Fibroblast of skin of scalp (primary cell): ENCODE measurements around the gene HS6ST1.

Experiments used
- DNase-seq: peaks from one replicate; pipeline ENCODE4 v3.0.0-alpha.2; 2013

Gene HS6ST1

DNA sequence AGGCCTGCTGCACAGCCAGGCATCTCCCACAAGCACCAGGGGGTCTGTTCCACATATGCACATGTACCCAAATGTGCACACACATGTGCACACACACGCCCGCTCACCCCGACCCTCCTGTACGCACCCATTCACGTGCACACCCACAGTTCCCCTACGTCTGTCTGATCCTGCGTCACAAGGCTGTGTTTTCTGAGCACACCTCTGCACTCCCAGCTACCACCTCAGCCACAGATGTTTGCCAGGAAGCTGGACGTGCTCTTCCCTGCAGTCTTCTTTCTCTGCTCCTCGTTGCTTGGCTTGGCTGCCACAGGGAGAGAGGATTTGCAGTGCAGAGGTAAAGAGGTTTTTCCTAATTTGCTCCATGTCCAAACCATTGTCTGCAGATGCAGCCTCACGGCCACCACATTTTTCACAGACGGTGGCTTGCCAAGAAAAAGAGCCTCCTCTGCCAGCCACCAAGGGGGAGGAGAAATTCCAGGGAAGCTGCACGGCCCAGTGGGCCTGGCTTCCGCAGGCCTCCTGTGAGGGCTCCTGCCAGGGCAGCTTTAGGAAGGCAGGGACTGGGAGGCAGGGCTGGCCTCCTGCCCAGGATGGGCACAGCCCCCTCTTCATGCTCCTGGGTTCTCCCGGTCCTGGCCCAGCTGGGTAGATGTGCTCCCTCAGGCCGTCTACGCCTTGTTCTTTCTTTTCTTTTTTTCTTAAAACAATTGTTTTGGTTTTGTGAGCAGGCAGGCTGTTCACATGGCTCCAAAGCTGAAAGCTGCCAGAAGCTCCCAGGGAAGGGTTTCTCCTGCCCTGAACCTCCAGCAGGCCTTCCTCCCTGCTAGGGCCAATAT is 29.3 kb upstream of the HS6ST1 start:
- peak; percentile 91 for DNase-seq

GRCh38 chr2:128347171-128347558 is 28.5 kb upstream of the HS6ST1 start:
- no peak for DNase-seq

- DNase-seq = no peak
Measured at GRCh38 chr2:128346291-128347170, 27.9 kb upstream of the HS6ST1 start.

DNA sequence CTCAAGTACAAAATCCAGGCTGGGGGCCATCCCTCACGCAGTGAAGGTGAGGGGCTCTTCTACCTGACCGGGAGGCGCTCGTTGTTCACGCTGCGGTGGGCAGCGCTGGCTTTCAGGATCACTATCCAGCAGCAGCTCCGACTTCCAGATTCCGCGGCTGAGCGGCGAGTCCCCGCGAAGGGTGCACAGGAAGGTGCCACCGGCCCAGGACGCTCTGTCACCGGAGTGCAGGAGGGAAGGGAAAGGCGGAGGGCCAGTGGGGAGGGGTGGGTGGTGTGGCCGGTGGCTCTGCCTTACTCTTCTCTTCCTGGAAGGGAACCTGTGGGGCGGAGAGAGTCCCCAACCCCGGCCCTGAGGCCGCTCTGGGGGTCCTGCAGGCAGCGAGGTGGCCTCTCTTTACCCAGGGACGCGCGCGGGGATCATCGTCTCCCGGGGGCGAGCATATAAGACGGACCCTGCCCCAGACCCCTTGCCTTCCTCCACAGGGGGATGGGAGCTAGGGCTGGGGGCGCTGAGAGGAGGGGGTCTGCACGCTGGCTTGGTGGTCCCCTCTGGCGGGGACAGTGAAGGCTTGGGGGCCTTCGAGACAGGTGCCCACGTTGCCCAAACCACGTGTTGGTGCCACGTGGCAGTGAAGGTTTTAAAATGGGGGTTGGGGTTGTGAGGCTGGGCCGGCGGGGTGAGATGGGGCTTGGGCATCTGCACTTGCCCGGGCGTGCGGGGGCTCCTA is 26.9 kb upstream of the HS6ST1 start:
- DNase-seq = no peak

GRCh38 chr2:128344101-128344500 is 25.4 kb upstream of the HS6ST1 start:
- DNase-seq = no peak

DNA sequence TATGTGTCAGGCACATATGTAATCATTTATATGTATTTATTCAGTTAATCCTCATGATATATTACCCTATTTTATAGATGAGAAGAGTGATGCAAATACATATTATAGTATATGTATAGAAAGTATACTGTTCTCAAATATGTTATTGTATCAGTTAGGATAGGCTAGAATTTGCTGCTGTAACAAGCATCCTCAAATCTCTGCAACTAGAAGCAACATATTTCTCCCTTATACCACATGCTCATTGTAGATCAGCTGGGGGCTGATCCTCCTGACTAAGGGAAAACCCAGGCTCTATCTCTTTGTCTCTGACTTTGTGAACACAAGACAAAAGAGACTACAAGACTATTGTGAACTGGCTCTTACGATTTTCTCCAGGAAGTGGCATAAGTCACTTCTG is 24.8 kb upstream of the HS6ST1 start:
- no peak for DNase-seq

DNA sequence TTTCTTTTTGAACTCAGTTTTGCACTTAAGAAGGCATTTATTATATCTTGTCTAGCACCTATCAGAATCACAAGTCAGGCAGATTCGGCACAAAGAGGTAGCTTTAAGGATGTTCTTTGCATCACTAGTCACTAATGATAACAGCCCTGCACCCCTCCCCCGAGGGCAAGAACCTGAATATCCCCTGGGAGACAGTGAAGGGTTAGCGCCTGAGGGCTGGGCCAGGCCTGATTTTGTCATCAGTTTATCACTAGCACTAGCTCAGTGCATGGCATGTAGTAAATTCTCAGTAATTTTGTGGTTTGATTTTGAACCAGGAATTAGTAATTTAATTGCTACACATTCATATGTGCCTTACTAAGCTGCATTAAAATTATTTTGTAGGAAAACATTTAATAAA is 23.9 kb upstream of the HS6ST1 start:
- DNase-seq = peak; percentile 43

GRCh38 chr2:128341621-128342020 is 23.0 kb upstream of the HS6ST1 start:
- DNase-seq = no peak

DNA sequence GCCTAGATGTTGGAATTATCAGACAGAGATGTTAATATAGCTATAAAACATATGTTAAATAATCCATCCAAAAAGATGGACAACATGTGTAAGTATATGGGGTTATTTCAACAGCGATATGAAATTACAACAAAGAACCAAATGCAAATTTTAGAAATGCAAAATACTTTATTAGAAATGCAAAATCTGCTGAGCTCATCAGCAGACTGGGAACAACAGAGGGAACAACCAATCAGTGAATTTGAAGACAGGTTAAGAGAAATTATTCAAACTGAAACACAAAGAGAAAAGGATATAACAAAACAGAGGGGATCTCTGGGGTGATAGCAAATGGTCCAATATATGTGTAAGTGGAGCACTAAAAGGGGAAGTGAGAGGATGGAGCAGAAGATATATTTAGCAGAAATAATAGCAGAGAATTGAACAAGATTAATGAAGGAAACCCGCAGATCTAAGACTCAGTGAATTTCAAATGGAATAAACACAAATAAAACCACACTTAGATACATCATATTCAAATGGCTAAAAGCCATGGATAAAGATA is 13.5 kb upstream of the HS6ST1 start:
- no peak for DNase-seq

GRCh38 chr2:128330583-128330982 is 11.9 kb upstream of the HS6ST1 start:
- DNase-seq = no peak

DNA sequence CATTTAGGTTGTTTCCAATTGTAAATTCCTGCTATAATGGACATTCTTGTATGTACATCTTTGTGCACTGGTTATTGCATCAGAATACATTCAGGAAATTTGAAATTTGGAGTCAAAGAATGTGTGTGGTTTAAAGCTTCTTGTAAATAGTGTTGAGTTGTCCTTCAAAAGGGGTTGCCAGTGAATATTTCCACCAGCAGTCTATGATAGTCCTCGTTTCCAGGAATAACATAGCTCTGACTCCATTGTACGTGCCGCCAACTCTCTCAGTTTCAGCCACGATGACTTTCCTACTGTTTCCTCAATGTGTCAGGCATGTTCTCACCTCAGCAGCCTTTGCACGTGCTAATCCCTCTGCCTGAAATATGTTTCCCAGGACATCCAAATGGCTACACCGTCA is 10.9 kb upstream of the HS6ST1 start:
- peak; percentile 98 for DNase-seq

GRCh38 chr2:128327180-128327964 is 8.7 kb upstream of the HS6ST1 start:
- no peak for DNase-seq

GRCh38 chr2:128326346-128326745 is 7.7 kb upstream of the HS6ST1 start:
- no peak for DNase-seq

DNA sequence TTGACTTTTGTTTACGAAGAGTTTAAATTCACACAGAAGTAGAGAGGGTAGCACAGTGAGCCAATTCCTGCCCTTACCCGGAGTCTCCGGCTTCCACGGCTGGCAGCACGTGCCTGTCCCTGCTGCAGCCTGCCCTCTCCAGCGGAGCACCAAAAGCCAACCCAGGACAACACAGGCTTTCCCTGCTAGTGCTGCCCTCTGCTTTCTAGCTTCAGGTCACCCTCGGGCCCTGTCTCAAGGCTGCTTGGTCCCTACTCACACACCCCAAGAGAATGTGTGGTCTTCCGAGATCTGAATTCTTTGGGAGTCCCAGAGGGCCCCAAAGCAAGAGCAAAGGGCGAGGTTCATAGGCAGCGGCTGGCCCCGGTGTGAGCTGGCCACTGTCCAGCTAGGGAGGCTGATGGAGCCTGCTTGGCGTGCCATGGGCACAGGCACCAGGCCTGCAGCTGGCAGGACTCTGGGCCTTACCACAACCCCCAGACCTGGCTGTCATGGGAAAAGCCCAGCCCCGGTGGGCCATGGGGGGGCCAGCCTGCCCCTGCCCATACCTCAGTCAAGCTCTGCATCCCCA is 7.0 kb upstream of the HS6ST1 start:
- DNase-seq = no peak

DNA sequence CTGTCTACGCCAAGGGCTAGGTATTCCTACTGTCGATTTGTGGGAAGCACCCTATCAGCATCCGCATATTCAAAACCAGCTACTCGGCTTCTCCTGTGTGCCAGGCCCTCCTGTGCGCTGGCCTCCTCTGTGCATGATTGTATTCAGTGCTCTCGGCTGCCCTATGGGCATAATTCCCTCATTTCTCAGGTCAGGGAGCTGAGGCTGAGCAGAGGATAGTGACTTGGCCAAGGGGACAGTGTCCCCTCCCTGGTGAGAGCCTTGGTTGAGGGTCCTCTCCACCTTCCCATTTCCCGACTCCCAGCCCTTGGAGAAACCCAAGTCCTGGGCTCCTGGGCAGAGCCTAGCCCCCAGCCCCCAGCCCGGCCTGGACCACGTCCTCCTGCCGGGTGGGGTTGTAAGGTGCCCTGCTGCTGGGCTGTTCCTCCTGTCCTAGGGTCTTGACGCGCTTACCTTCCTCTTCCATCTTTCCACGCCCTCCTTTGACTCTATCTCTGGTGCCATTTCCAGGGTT is 6.3 kb upstream of the HS6ST1 start:
- DNase-seq = no peak

GRCh38 chr2:128324008-128324896 is 5.6 kb upstream of the HS6ST1 start:
- DNase-seq = no peak

- DNase-seq = no peak
Measured at GRCh38 chr2:128323555-128323931, 4.9 kb upstream of the HS6ST1 start.

DNA sequence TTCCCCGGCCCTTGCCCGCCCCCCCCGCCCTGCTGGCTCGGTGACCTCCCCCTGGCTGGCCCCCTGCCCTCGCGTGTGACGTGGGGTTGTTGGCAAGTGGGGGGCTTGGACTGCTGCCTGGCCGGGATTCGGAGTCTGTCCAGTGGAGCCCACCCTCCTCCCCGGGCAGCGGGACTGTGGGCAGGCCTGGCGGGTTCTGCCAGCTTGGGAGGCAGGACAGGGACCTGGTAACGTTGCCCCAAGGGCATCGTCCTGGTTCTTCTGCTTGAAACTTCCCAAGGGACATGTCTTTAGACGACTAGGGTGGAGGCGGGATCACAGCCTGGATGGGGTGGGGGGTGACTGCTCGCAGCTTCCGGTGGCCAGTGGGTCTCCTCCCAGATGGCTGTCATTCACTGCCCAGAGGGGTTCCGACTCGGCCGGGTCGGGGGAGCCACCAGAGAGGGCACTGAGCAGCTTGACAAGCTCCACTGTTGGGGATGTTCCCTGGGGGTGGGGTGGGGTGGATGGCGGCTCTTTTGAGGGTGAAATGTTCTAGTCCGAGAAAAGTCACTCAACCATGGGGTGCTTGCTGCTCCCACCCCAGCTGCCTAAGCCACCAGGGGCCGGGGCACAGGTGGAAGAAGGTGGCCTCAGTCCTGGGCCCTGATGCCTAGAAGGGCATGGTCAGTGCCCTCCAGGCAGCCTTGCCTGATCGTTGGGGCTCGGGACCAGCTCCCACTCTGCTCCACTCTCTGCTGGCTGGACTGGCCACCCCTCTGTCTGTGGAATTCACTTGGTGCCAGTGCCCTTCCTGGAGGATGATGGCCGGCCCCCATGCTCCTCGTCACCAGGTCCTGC is 4.3 kb upstream of the HS6ST1 start:
- no peak for DNase-seq
